ENCODE measurements around the gene MMAB. TPM values are rescaled to one million over a fixed set of nuclear protein-coding genes. Genes with fewer than 3 reads are reported as not detected.
"Not testable (repeated sequence)": the region's sequence is repeated elsewhere in the genome, so short reads cannot be mapped to it uniquely, and the experiment has no call there.

MMAB gene
- polyA plus RNA-seq, 1 experiment, result 22.2 TPM

GRCh38 chr12:109604132-109604585 lies 30.9 kb upstream of the MMAB start:
- ChIA-PET CTCF (interaction anchor here (1.8 kb wide), 1 partner anchor 171 kb away, joined by 4 read pairs; no protein-coding TSS in a partner anchor), POLR2A (no interaction called here)
- DNase-seq (ENCODE audit: low read depth), result no peak

GRCh38 chr12:109602132-109602531 lies 28.8 kb upstream of the MMAB start:
- POLR2A ChIA-PET; H3K27me3 ChIP-seq (ENCODE audit: control insufficient read depth, insufficient read depth, low read length); DNase-seq (ENCODE audit: low read depth); H3K36me3 ChIP-seq (ENCODE audit: control insufficient read depth, insufficient read depth, low read length); H3K4me3 ChIP-seq (ENCODE audit: low read depth, low read length): not testable (repeated sequence)
- CTCF ChIA-PET, result interaction anchor here (11.4 kb wide), 1 partner anchor 175 kb away, joined by 200 read pairs; no protein-coding TSS in a partner anchor

More at GRCh38 chr12:109604132-109604585, 30.9 kb upstream of the MMAB start:
- TF ChIP-seq CTCF (IDR thresholded peaks at IDR 0.05; ENCODE audit: insufficient read depth, low read depth, low read length), result no peak
- Histone ChIP-seq H3K27me3 (ENCODE audit: control insufficient read depth, insufficient read depth, low read length) (peaks cover 3% of the 10 kb centered on the region; the same call in 1 of the 2 replicates), H3K36me3 (ENCODE audit: control insufficient read depth, insufficient read depth, low read length) (no peaks in the 10 kb centered on the region), H3K4me3 (ENCODE audit: low read depth, low read length) (no peak overlapping the region)

GRCh38 chr12:109601557-109601956 lies 28.3 kb upstream of the MMAB start:
- TF ChIP-seq CTCF (IDR thresholded peaks at IDR 0.05; ENCODE audit: insufficient read depth, low read depth, low read length), result no peak
- no peak for DNase-seq (ENCODE audit: low read depth)
- Histone ChIP-seq H3K36me3 (ENCODE audit: control insufficient read depth, insufficient read depth, low read length) (no peaks in the 10 kb centered on the region), H3K27me3 (ENCODE audit: control insufficient read depth, insufficient read depth, low read length) (peaks cover 3% of the 10 kb centered on the region; the same call in 1 of the 2 replicates), H3K4me3 (ENCODE audit: low read depth, low read length) (no peak overlapping the region)
- CTCF ChIA-PET, result interaction anchor here (11.4 kb wide), 1 partner anchor 175 kb away, joined by 200 read pairs; no protein-coding TSS in a partner anchor
- POLR2A ChIA-PET, result no interaction called here

- Histone ChIP-seq H3K27me3 (ENCODE audit: control insufficient read depth, insufficient read depth, low read length) (peaks cover 3% of the 10 kb centered on the region; the same call in 1 of the 2 replicates), H3K36me3 (ENCODE audit: control insufficient read depth, insufficient read depth, low read length) (no peaks in the 10 kb centered on the region), H3K4me3 (ENCODE audit: low read depth, low read length) (no peak overlapping the region)
- ChIA-PET POLR2A (no interaction called here), CTCF (interaction anchor here (0.9 to 11.4 kb wide), 2 partner anchors 176 to 187 kb away, joined by 3 to 200 read pairs; no protein-coding TSS in a partner anchor)
- no peak for TF ChIP-seq CTCF (IDR thresholded peaks at IDR 0.05; ENCODE audit: insufficient read depth, low read depth, low read length)
- no peak for DNase-seq (ENCODE audit: low read depth)
Measured at GRCh38 chr12:109600995-109601394, 27.7 kb upstream of the MMAB start.

- DNase-seq (ENCODE audit: low read depth), result no peak
- no peak for TF ChIP-seq CTCF (IDR thresholded peaks at IDR 0.05; ENCODE audit: insufficient read depth, low read depth, low read length)
- no peaks in the 10 kb centered on the region for H3K36me3 ChIP-seq (ENCODE audit: control insufficient read depth, insufficient read depth, low read length)
- POLR2A ChIA-PET, result no interaction called here
- peaks cover 2% of the 10 kb centered on the region; the same call in 1 of the 2 replicates for H3K27me3 ChIP-seq (ENCODE audit: control insufficient read depth, insufficient read depth, low read length)
- no peak overlapping the region for H3K4me3 ChIP-seq (ENCODE audit: low read depth, low read length)
- CTCF ChIA-PET, result interaction anchor here (0.9 to 11.4 kb wide), 2 partner anchors 176 to 187 kb away, joined by 3 to 200 read pairs; no protein-coding TSS in a partner anchor
Measured at GRCh38 chr12:109600481-109600880, 27.2 kb upstream of the MMAB start.

GRCh38 chr12:109599087-109599486 lies 25.8 kb upstream of the MMAB start:
- Histone ChIP-seq H3K27me3 (ENCODE audit: control insufficient read depth, insufficient read depth, low read length) (peaks cover 2% of the 10 kb centered on the region; the same call in 1 of the 2 replicates), H3K36me3 (ENCODE audit: control insufficient read depth, insufficient read depth, low read length) (no peaks in the 10 kb centered on the region), H3K4me3 (ENCODE audit: low read depth, low read length) (no peak overlapping the region)
- CTCF ChIA-PET, result interaction anchor here (0.9 to 11.4 kb wide), 5 partner anchors 8 to 178 kb away, joined by 4 to 200 read pairs (median 10); no protein-coding TSS in a partner anchor
- DNase-seq (ENCODE audit: low read depth), result no peak
- POLR2A ChIA-PET, result no interaction called here
- no peak for TF ChIP-seq CTCF (IDR thresholded peaks at IDR 0.05; ENCODE audit: insufficient read depth, low read depth, low read length)
